Activated T-helper 17 cell treated with anti-CD3 and anti-CD28 coated beads, Interleukin-2, amount 50 U/mL, for 72 hours (primary cell): Measurements from ENCODE around the gene ACACB. TPM values are rescaled to one million over a fixed set of nuclear protein-coding genes. Genes with fewer than 3 reads are reported as not detected.

Source experiments
- ATAC-seq: fragments of 150-1000 bp; cut with Tn5 transposase; replicated peaks from 2 replicates; pipeline ENCODE4 v1.10.0; 2021; ENCODE audit warnings: mild to moderate bottlenecking, moderate library complexity
- H3K27ac Mint-ChIP-seq: one replicate; pipeline ENCODE4 v1.8.0; 2022; ENCODE audit warnings: mixed read lengths
- H3K27me3 Mint-ChIP-seq: one replicate; pipeline ENCODE4 v1.8.0; 2022; ENCODE audit warnings: mixed read lengths
- H3K36me3 Mint-ChIP-seq: one replicate; pipeline ENCODE4 v1.8.0; 2022; ENCODE audit warnings: low read depth, mild to moderate bottlenecking, mixed read lengths
- H3K4me1 Mint-ChIP-seq: one replicate; pipeline ENCODE4 v1.8.0; 2022; ENCODE audit warnings: mixed read lengths
- H3K4me3 Mint-ChIP-seq: one replicate; pipeline ENCODE4 v1.8.0; 2022; ENCODE audit warnings: mild to moderate bottlenecking, mixed read lengths
- H3K9me3 Mint-ChIP-seq: one replicate; pipeline ENCODE4 v1.8.0; 2022; ENCODE audit warnings: mixed read lengths
- total RNA-seq, 2 donors: library from RNA; stranded (reverse); gene quantifications; one replicate each; pipeline ENCODE4 v1.2.3, GENCODE V29; 2022

ACACB gene
- total RNA-seq, 2 donors from 2014 or later, result 7.4 to 17.3 TPM

- Mint-ChIP-seq H3K27ac (no peak overlapping the region), H3K4me3 (no peak overlapping the region), H3K4me1 (no peaks in the 10 kb centered on the region), H3K9me3 (no peaks in the 10 kb centered on the region), H3K27me3 (no peaks in the 10 kb centered on the region), H3K36me3 (no peaks in the 10 kb centered on the region)
- no peak for ATAC-seq
Measured at GRCh38 chr12:109121346-109121880, 5.0 kb downstream of the ACACB start.

- Mint-ChIP-seq H3K9me3 (no peaks in the 10 kb centered on the region), H3K4me1 (no peaks in the 10 kb centered on the region), H3K36me3 (no peaks in the 10 kb centered on the region), H3K27me3 (no peaks in the 10 kb centered on the region), H3K4me3 (no peak overlapping the region), H3K27ac (no peak overlapping the region)
- no peak for ATAC-seq
Measured at GRCh38 chr12:109124878-109125648, 8.7 kb downstream of the ACACB start.

- no peaks in the 10 kb centered on the region for H3K4me1 Mint-ChIP-seq
- H3K4me3 Mint-ChIP-seq, result no peak overlapping the region
- no peak for ATAC-seq
- H3K27ac Mint-ChIP-seq, result no peak overlapping the region
- H3K27me3 Mint-ChIP-seq, result no peaks in the 10 kb centered on the region
- H3K9me3 Mint-ChIP-seq, result no peaks in the 10 kb centered on the region
- no peaks in the 10 kb centered on the region for H3K36me3 Mint-ChIP-seq
Measured at GRCh38 chr12:109125791-109126190, 9.4 kb downstream of the ACACB start.

- H3K36me3 Mint-ChIP-seq, result no peaks in the 10 kb centered on the region
- no peaks in the 10 kb centered on the region for H3K4me1 Mint-ChIP-seq
- no peak for ATAC-seq
- no peak overlapping the region for H3K4me3 Mint-ChIP-seq
- H3K27me3 Mint-ChIP-seq, result no peaks in the 10 kb centered on the region
- H3K27ac Mint-ChIP-seq, result no peak overlapping the region
- H3K9me3 Mint-ChIP-seq, result no peaks in the 10 kb centered on the region
Measured at GRCh38 chr12:109126784-109127183, 10.4 kb downstream of the ACACB start.

GRCh38 chr12:109127533-109128242 lies 11.3 kb downstream of the ACACB start:
- Mint-ChIP-seq H3K27me3 (no peaks in the 10 kb centered on the region), H3K36me3 (no peaks in the 10 kb centered on the region), H3K4me3 (no peak overlapping the region), H3K4me1 (no peaks in the 10 kb centered on the region), H3K27ac (no peak overlapping the region), H3K9me3 (no peaks in the 10 kb centered on the region)
- no peak for ATAC-seq

- Mint-ChIP-seq H3K9me3 (no peaks in the 10 kb centered on the region), H3K36me3 (no peaks in the 10 kb centered on the region), H3K27me3 (no peaks in the 10 kb centered on the region), H3K4me1 (no peaks in the 10 kb centered on the region), H3K27ac (no peak overlapping the region), H3K4me3 (no peak overlapping the region)
- ATAC-seq, result no peak
Measured at GRCh38 chr12:109130297-109131153, 14.1 kb downstream of the ACACB start.

- H3K4me3 Mint-ChIP-seq, result no peak overlapping the region
- H3K36me3 Mint-ChIP-seq, result no peaks in the 10 kb centered on the region
- H3K27ac Mint-ChIP-seq, result no peak overlapping the region
- H3K27me3 Mint-ChIP-seq, result no peaks in the 10 kb centered on the region
- ATAC-seq, result no peak
- no peaks in the 10 kb centered on the region for H3K4me1 Mint-ChIP-seq
- no peaks in the 10 kb centered on the region for H3K9me3 Mint-ChIP-seq
Measured at GRCh38 chr12:109131154-109132050, 15.0 kb downstream of the ACACB start.

- Mint-ChIP-seq H3K36me3 (no peaks in the 10 kb centered on the region), H3K27me3 (no peaks in the 10 kb centered on the region), H3K4me1 (no peaks in the 10 kb centered on the region), H3K27ac (no peak overlapping the region), H3K9me3 (no peaks in the 10 kb centered on the region), H3K4me3 (no peak overlapping the region)
- ATAC-seq, result no peak
Measured at GRCh38 chr12:109134186-109134917, 18.0 kb downstream of the ACACB start.

- Mint-ChIP-seq H3K36me3 (no peaks in the 10 kb centered on the region), H3K4me3 (no peak overlapping the region), H3K27me3 (no peaks in the 10 kb centered on the region), H3K27ac (no peak overlapping the region), H3K9me3 (no peaks in the 10 kb centered on the region), H3K4me1 (no peaks in the 10 kb centered on the region)
- no peak for ATAC-seq
Measured at GRCh38 chr12:109137055-109137454, 20.7 kb downstream of the ACACB start.

GRCh38 chr12:109139360-109139759 lies 23.0 kb downstream of the ACACB start:
- Mint-ChIP-seq H3K4me1 (no peaks in the 10 kb centered on the region), H3K4me3 (no peak overlapping the region), H3K36me3 (no peaks in the 10 kb centered on the region), H3K9me3 (no peaks in the 10 kb centered on the region), H3K27me3 (no peaks in the 10 kb centered on the region), H3K27ac (no peak overlapping the region)
- ATAC-seq, result no peak

- no peak for ATAC-seq
- H3K9me3 Mint-ChIP-seq, result no peaks in the 10 kb centered on the region
- no peak overlapping the region for H3K27ac Mint-ChIP-seq
- no peak overlapping the region for H3K4me3 Mint-ChIP-seq
- H3K27me3 Mint-ChIP-seq, result no peaks in the 10 kb centered on the region
- no peaks in the 10 kb centered on the region for H3K4me1 Mint-ChIP-seq
- H3K36me3 Mint-ChIP-seq, result no peaks in the 10 kb centered on the region
Measured at GRCh38 chr12:109139791-109140190, 23.4 kb downstream of the ACACB start.

- Mint-ChIP-seq H3K27me3 (no peaks in the 10 kb centered on the region), H3K9me3 (no peaks in the 10 kb centered on the region), H3K36me3 (no peaks in the 10 kb centered on the region), H3K4me1 (no peaks in the 10 kb centered on the region), H3K27ac (no peak overlapping the region), H3K4me3 (no peak overlapping the region)
- no peak for ATAC-seq
Measured at GRCh38 chr12:109140560-109140959, 24.2 kb downstream of the ACACB start.

- H3K4me1 Mint-ChIP-seq, result no peaks in the 10 kb centered on the region
- H3K9me3 Mint-ChIP-seq, result no peaks in the 10 kb centered on the region
- H3K27ac Mint-ChIP-seq, result no peak overlapping the region
- H3K4me3 Mint-ChIP-seq, result no peak overlapping the region
- no peak for ATAC-seq
- H3K27me3 Mint-ChIP-seq, result no peaks in the 10 kb centered on the region
- H3K36me3 Mint-ChIP-seq, result no peaks in the 10 kb centered on the region
Measured at GRCh38 chr12:109144224-109144623, 27.8 kb downstream of the ACACB start.
